ENCODE measurements around the gene CTPS1.

DNA sequence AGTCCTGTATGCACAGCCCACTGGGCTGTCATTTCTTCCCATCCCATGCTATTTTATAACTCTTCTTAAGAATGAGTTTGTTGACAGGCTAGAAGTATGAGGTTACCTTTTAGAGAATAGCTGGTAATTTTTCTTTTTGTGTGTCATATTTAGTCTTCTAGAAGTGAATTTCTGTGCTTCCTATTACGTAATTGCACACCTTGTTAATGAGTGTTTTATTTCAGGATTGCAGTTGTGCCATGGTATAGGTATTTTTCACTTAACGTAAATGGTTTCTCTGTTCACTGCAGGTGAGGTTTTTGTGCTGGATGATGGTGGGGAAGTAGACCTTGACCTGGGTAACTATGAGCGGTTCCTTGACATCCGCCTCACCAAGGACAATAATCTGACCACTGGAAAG is 5.0 kb downstream of the CTPS1 start:
- TF ChIP-seq ZNF70 (CRISPR knock-in tag; IDR thresholded peaks at IDR 0.05) = no peak
- TF ChIP-seq ZFP30 (CRISPR knock-in tag; IDR thresholded peaks at IDR 0.05) = no peak
- TF ChIP-seq, protein P1, sequence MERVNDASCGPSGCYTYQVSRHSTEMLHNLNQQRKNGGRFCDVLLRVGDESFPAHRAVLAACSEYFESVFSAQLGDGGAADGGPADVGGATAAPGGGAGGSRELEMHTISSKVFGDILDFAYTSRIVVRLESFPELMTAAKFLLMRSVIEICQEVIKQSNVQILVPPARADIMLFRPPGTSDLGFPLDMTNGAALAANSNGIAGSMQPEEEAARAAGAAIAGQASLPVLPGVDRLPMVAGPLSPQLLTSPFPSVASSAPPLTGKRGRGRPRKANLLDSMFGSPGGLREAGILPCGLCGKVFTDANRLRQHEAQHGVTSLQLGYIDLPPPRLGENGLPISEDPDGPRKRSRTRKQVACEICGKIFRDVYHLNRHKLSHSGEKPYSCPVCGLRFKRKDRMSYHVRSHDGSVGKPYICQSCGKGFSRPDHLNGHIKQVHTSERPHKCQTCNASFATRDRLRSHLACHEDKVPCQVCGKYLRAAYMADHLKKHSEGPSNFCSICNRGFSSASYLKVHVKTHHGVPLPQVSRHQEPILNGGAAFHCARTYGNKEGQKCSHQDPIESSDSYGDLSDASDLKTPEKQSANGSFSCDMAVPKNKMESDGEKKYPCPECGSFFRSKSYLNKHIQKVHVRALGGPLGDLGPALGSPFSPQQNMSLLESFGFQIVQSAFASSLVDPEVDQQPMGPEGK (CRISPR knock-in tag; IDR thresholded peaks at IDR 0.05; ENCODE audit: borderline replicate concordance) = no peak

All from SK-N-SH treated with all-trans-retinoic acid at 6 μM for 48 hours (cell line).